Activated CD8-positive, alpha-beta memory T cell treated with anti-CD3 and anti-CD28 coated beads, Interleukin-2, amount 10 ng/mL, durations not matched to agents 7 days and 5 days (primary cell): ENCODE results near the gene AGAP1. TPM values are rescaled to one million over a fixed set of nuclear protein-coding genes. Genes with fewer than 3 reads are reported as not detected.

Experiments used
- ATAC-seq: fragments of 150-1000 bp; cut with Tn5 transposase; one replicate; pipeline ENCODE4 v1.10.0; 2021; ENCODE audit warnings: moderate library complexity
- CTCF ChIA-PET: fragments of 350-600 bp; sonication (Branson Sonifier 250); formaldehyde crosslinking; loops from one replicate; lab custom pipeline; 2021; ENCODE audit warnings: antibody characterized with exemption; lab: Charles Lee
- DNase-seq: peaks from one replicate; pipeline ENCODE4 v3.0.0-alpha.2; 2020
- H3K27ac Mint-ChIP-seq: one replicate; pipeline ENCODE4 v1.8.0; 2021; ENCODE audit warnings: mild to moderate bottlenecking, mixed read lengths
- H3K27me3 Mint-ChIP-seq: one replicate; pipeline ENCODE4 v1.8.0; 2021; ENCODE audit warnings: mixed read lengths
- H3K36me3 Mint-ChIP-seq: one replicate; pipeline ENCODE4 v1.8.0; 2021; ENCODE audit warnings: mild to moderate bottlenecking, mixed read lengths
- H3K4me1 Mint-ChIP-seq: one replicate; pipeline ENCODE4 v1.8.0; 2021; ENCODE audit warnings: mixed read lengths
- H3K4me3 Mint-ChIP-seq: one replicate; pipeline ENCODE4 v1.8.0; 2021; ENCODE audit warnings: mild to moderate bottlenecking, moderate library complexity, mixed read lengths
- H3K9me3 Mint-ChIP-seq: one replicate; pipeline ENCODE4 v1.8.0; 2022; ENCODE audit warnings: low read depth, mixed read lengths
- total RNA-seq, 2 experiments: library from RNA; stranded (reverse); gene quantifications; one replicate each; pipeline ENCODE4 v1.2.3, GENCODE V29; 2021

AGAP1 gene
- total RNA-seq: 1 to 10 TPM in 1 of 2 experiments, under 1 TPM in 1; 0.75 to 1.8 TPM

GRCh38 chr2:235493775-235494715, at the start of gene AGAP1:
AGAP1 (plus strand) TSS chr2:235494043.
- CTCF ChIA-PET: no interaction called here
- Mint-ChIP-seq H3K27ac (no peak within 1 kb of the TSS), H3K36me3 (peaks cover 2% of the 10 kb centered on the region), H3K4me1 (peaks cover 12% of the 10 kb centered on the region), H3K27me3 (peaks cover 59% of the 10 kb centered on the region), H3K4me3 (peak within 1 kb of the TSS; percentile 57), H3K9me3 (no peaks in the 10 kb centered on the region)
- no peak for DNase-seq
- ATAC-seq: peak; percentile 57

DNA sequence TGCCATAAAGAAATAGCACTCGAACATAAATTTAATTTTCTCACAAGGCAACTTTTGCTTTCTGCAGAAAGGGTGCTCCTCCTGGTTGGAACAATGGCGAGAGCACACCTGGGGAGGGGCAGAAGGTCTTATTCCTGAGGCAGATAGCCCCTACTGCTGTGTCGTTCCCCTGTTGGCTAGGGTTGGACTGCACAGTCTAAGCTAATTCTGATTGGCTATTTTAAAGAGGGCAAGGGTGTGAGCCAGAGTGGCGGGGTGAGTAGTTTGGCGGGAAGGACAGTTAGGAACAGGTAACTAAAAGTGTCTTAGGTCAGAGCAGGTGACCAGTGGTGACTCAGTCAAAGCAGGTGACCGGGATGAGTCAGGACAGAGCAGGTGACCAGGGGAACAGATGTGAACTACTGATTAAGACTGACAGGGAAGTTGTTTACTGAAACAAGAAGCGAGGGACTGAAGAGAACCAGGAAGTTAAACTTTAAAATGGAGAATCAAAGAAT, 49.7 kb upstream of the AGAP1 start:
- ATAC-seq: no peak
- Mint-ChIP-seq H3K36me3 (no peaks in the 10 kb centered on the region), H3K4me1 (no peaks in the 10 kb centered on the region), H3K4me3 (no peak overlapping the region), H3K9me3 (peaks cover 3% of the 10 kb centered on the region), H3K27me3 (no peaks in the 10 kb centered on the region), H3K27ac (no peak overlapping the region)
- no peak for DNase-seq
- CTCF ChIA-PET: interaction anchor here (1.0 kb wide), 1 partner anchor 150 kb away, joined by 4 read pairs; no protein-coding TSS in a partner anchor

DNA sequence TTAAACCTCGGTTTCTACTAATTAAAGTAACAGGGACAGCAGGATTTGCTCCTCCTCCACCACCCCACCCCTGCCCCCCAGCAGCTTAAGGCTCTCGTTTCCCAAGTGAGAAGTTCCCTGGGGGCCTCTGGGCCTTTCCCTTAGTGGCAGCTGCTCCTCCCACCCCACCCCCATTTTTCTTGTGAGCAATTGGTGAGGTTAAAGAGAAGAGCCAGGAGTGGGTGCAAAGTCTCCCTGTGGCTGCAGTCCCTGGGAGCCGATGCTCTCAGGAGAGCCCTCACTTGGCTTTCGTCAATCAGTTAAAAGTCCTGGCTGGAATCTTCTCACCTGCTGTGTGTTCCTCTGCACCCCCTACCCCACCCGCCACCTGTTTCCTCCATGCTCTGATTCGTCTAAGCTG, 48.7 kb upstream of the AGAP1 start:
- CTCF ChIA-PET: no interaction called here

DNA sequence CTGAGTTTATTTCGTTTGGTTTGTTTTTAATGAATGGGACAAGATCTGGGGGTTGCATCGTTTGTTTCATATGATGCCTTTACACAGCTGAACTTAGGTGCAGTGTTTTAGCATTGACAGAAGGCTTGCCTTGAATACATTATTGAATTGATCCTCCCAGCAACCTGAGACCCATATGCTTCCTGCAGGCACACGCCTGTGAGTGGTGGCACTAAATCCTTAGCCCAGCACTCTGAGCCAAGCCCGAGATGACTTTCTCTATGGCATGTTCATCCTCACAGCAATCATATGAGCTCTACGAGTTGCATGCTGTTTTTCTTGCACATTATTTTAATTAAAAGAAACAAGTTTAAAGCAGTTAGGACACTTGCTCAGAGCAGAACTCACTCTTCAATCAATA, 47.8 kb upstream of the AGAP1 start:
- Mint-ChIP-seq H3K27me3 (no peaks in the 10 kb centered on the region), H3K36me3 (no peaks in the 10 kb centered on the region), H3K4me1 (no peaks in the 10 kb centered on the region), H3K9me3 (peaks cover 2% of the 10 kb centered on the region), H3K4me3 (no peak overlapping the region), H3K27ac (no peak overlapping the region)
- CTCF ChIA-PET: no interaction called here
- no peak for DNase-seq
- no peak for ATAC-seq

More for the DNA sequence above, 48.7 kb upstream of the AGAP1 start:
- no peaks in the 10 kb centered on the region for H3K4me1 Mint-ChIP-seq
- no peaks in the 10 kb centered on the region for H3K36me3 Mint-ChIP-seq
- DNase-seq (no peak), ATAC-seq (no peak)
- H3K9me3 Mint-ChIP-seq: peaks cover 2% of the 10 kb centered on the region
- H3K27ac Mint-ChIP-seq: no peak overlapping the region
- H3K27me3 Mint-ChIP-seq: no peaks in the 10 kb centered on the region
- H3K4me3 Mint-ChIP-seq: no peak overlapping the region

DNA sequence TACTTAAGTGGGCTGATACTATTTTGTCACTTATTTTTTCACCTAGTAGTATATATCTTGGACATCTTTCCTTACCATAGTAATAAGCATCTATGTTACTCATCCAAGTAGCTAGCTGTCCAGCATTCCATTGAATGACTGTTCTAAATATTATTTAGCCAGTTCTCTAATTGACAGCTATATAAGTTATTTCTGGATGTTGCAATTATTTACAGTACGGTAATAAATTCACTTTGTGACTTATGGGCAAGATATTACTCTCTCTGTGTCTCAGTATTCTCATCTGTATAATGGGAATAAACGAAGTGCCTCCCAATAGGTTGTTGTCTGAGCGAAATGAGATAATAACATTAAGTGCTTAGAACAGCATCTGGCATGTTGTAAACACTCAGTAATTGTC, 46.6 kb upstream of the AGAP1 start:
- ATAC-seq (no peak), DNase-seq (no peak)
- H3K27ac Mint-ChIP-seq: no peak overlapping the region
- CTCF ChIA-PET: no interaction called here
- no peaks in the 10 kb centered on the region for H3K4me1 Mint-ChIP-seq
- H3K4me3 Mint-ChIP-seq: no peak overlapping the region
- peaks cover 2% of the 10 kb centered on the region for H3K9me3 Mint-ChIP-seq
- no peaks in the 10 kb centered on the region for H3K36me3 Mint-ChIP-seq
- no peaks in the 10 kb centered on the region for H3K27me3 Mint-ChIP-seq

- Mint-ChIP-seq H3K36me3 (no peaks in the 10 kb centered on the region), H3K4me1 (no peaks in the 10 kb centered on the region), H3K27ac (no peak overlapping the region), H3K27me3 (no peaks in the 10 kb centered on the region), H3K9me3 (no peaks in the 10 kb centered on the region), H3K4me3 (no peak overlapping the region)
- CTCF ChIA-PET: no interaction called here
- DNase-seq (no peak), ATAC-seq (no peak)
Observed at GRCh38 chr2:235449568-235449967, 44.3 kb upstream of the AGAP1 start.

- Mint-ChIP-seq H3K27me3 (no peaks in the 10 kb centered on the region), H3K27ac (no peak overlapping the region), H3K4me3 (no peak overlapping the region), H3K36me3 (no peaks in the 10 kb centered on the region), H3K9me3 (no peaks in the 10 kb centered on the region), H3K4me1 (no peaks in the 10 kb centered on the region)
- DNase-seq: no peak
- ATAC-seq: no peak
- CTCF ChIA-PET: no interaction called here
Observed at GRCh38 chr2:235453605-235454151, 40.2 kb upstream of the AGAP1 start.

DNA sequence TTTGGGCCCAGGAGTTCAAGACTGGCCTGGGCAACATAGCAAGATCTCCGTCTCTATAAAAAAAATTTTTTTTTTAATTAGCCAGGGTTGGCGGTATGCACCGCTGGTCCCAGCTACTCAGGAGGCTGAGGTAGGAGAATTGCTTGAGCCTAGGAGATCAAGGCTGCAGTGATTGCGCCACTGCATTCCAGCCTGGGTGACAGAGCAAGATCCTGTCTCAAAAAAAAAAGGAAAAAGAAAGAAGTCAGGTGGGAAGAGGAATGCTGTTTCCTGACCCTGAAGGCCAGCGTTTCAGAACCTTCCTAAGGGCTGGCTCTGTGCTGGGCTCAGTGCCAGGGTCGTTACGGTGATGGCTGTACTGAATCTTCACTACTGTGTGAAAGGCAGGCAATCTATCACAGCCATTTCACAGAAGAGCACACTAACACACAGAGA, 35.0 kb upstream of the AGAP1 start:
- Mint-ChIP-seq H3K9me3 (no peaks in the 10 kb centered on the region), H3K27me3 (no peaks in the 10 kb centered on the region), H3K4me1 (no peaks in the 10 kb centered on the region), H3K36me3 (no peaks in the 10 kb centered on the region), H3K4me3 (no peak overlapping the region), H3K27ac (no peak overlapping the region)
- no peak for DNase-seq
- ATAC-seq: no peak
- CTCF ChIA-PET: no interaction called here

DNA sequence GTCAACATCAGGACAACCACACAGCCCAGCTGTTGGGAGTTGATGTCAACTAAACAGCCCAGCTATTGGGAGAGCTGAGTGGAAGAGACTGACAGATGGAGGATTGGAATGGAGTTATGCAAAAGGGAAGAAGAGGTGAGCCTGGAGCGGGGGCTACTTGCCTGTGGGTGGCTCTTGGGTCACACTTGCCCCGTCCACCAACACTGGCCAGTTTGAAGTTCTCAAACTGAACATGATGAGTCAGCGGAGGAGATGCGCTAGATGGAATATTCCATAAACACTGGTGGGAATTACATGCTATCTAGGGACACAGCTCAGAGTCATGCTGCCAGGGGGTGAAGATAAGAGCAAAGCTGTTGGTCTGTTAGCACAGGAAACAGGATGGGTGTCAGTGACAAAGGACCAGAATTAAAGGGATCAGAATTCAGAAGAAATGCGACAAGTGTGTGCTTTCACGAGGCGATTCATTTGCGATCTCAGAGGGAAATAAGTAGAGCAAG, 33.2 kb upstream of the AGAP1 start:
- DNase-seq (no peak), ATAC-seq (no peak)
- no peaks in the 10 kb centered on the region for H3K4me1 Mint-ChIP-seq
- no peaks in the 10 kb centered on the region for H3K9me3 Mint-ChIP-seq
- no peak overlapping the region for H3K27ac Mint-ChIP-seq
- CTCF ChIA-PET: no interaction called here
- H3K27me3 Mint-ChIP-seq: no peaks in the 10 kb centered on the region
- no peaks in the 10 kb centered on the region for H3K36me3 Mint-ChIP-seq
- H3K4me3 Mint-ChIP-seq: no peak overlapping the region

DNA sequence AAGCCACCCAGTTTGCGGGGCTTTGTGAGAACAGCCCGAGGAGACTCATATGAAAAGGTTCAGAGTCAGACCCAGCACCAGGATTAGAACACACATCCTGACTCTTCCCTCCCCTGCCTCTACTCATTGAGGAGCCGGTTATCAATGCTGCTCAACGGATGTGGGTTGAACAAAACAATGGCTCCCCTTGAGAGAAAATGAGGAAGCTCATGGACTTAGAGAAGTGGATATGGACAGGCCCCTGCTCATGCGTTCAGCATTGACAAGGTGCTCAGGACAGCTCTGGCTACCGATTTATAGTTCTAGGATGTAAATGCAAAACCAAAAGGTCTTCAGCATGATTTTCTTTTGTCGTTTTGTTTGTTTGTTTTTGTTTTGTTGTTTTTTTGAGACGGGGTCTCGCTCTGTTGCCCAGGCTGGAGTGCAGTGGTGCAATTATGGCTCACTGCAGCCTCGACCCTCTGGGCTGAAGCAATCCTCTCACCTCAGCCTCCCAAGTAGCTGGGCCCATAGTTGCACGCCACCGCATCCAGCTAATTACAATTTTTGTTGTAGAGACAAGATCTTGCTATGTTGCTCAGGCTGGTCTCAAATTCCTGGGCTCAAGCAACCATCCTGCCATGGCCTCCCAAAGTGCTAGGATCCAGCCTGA, 32.0 kb upstream of the AGAP1 start:
- H3K27ac Mint-ChIP-seq: no peak overlapping the region
- CTCF ChIA-PET: no interaction called here
- ATAC-seq: no peak
- H3K36me3 Mint-ChIP-seq: no peaks in the 10 kb centered on the region
- no peaks in the 10 kb centered on the region for H3K9me3 Mint-ChIP-seq
- H3K4me3 Mint-ChIP-seq: no peak overlapping the region
- no peaks in the 10 kb centered on the region for H3K4me1 Mint-ChIP-seq
- no peaks in the 10 kb centered on the region for H3K27me3 Mint-ChIP-seq
- no peak for DNase-seq

GRCh38 chr2:235462415-235462790, 31.4 kb upstream of the AGAP1 start:
- H3K27ac Mint-ChIP-seq: no peak overlapping the region
- ATAC-seq: no peak

DNA sequence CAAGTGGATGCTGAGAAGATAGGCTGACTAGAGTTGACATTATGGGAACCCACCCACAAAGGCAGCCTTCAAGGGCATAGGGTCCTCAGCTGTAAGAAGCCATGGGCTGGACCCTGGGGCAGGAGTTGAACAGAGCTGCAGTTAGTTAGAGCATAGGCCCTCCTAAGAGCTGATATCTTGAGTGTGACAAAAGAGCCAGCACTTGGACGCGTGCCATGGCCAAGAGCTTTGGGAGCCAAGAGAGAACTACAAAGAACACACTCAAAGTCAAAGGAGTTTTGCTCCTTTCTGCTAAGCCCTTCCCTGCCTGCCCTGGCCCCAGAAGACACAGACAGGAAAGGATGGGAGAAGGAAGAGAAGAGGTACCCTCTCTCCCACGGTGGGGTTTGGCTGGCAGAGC, 29.9 kb upstream of the AGAP1 start:
- ATAC-seq: no peak
- CTCF ChIA-PET: no interaction called here
- Mint-ChIP-seq H3K4me3 (no peak overlapping the region), H3K9me3 (no peaks in the 10 kb centered on the region), H3K27ac (no peak overlapping the region), H3K36me3 (no peaks in the 10 kb centered on the region), H3K4me1 (no peaks in the 10 kb centered on the region), H3K27me3 (no peaks in the 10 kb centered on the region)
- DNase-seq: no peak

More at GRCh38 chr2:235462415-235462790, 31.4 kb upstream of the AGAP1 start:
- Mint-ChIP-seq H3K4me1 (no peaks in the 10 kb centered on the region), H3K9me3 (no peaks in the 10 kb centered on the region), H3K36me3 (no peaks in the 10 kb centered on the region), H3K4me3 (no peak overlapping the region), H3K27me3 (no peaks in the 10 kb centered on the region)
- CTCF ChIA-PET: no interaction called here
- DNase-seq: no peak

DNA sequence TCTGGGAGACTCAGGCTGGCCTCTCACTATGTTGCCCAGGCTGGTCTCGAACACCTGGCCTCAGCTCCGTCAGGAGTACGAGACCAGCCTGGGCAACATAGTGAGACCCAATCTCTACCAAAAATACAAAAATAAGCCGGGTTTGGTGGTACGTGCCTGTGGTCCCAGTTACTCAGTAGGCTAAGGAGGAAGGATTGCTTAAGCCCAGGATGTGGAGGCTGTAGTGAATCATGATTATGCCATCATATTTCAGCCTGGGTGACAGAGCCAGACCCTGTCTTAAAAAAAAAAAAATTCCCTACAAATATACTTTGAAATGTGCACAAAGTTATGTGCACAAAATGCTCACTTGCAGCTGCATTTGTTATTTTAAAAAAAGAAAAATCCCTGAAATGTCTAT, 26.3 kb upstream of the AGAP1 start:
- no peak overlapping the region for H3K4me3 Mint-ChIP-seq
- H3K4me1 Mint-ChIP-seq: no peaks in the 10 kb centered on the region
- CTCF ChIA-PET: interaction anchor here (0.9 kb wide), 1 partner anchor 312 kb away, joined by 3 read pairs; no protein-coding TSS in a partner anchor
- ATAC-seq (no peak), DNase-seq (no peak)
- H3K36me3 Mint-ChIP-seq: no peaks in the 10 kb centered on the region
- H3K27me3 Mint-ChIP-seq: no peaks in the 10 kb centered on the region
- H3K9me3 Mint-ChIP-seq: no peaks in the 10 kb centered on the region
- H3K27ac Mint-ChIP-seq: no peak overlapping the region
